Measurements from ENCODE around the gene KLF15. TPM values are rescaled to one million over a fixed set of nuclear protein-coding genes. Genes with fewer than 3 reads are reported as not detected.

KLF15 gene
- total RNA-seq, 1 donor from 2014 or later: 3.3 TPM

DNA sequence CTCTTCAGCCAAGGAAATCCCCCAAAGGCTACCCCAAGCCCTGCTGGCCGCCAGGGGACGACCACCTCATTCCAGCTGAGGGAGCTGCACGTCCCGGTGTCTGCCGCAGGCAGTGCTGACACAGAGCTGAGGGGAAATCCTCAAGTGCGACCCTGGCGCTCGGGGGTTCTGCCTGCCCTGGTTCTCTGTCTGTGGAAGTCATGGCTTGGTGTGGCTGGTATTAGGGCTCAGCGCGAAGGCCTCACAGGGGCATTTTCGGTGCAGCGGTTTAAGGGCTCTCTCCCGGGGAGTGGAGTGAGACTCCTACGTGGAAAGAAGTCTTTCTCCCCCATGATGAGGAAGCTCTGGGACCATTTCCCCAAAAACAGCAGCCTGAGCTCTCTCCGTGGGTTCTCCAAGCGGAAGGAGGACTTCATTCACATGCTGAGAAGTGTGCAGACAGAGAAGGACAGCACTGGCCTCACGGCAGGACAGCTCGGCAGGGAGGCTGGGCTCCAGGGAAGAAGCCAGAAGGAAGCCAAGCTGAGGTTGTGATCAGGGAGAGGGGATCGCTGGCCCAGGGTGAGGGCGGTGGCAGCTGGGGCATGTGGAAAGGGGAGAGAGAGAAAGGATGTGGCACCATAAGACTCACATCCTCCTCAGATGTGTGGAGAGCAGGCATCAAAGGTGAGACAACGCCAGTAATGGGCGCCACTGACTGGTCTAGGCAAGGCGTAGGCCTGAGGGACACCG is 48.6 kb downstream of the KLF15 start:
- H3K4me1 Mint-ChIP-seq: no peaks in the 10 kb centered on the region
- Histone ChIP-seq H4K20me1 (ENCODE audit: low read depth) (no peaks in the 10 kb centered on the region), H3K27me3 (no peaks in the 10 kb centered on the region), H3K36me3 (no peaks in the 10 kb centered on the region), H3K4me2 (no peak overlapping the region), H3K27ac (no peak overlapping the region), H3F3A (ENCODE audit: low read depth) (no peaks in the 10 kb centered on the region), H3K9ac (no peak overlapping the region), H3K4me1 (no peaks in the 10 kb centered on the region), H2AFZ (replicated peaks) (no peak overlapping the region), H3K79me2 (ENCODE audit: low read depth) (no peaks in the 10 kb centered on the region), H3K9me3 (ENCODE audit: low read depth) (peaks cover 3% of the 10 kb centered on the region), H3K4me3 (no peak overlapping the region)
- no peak overlapping the region for H3K4me3 Mint-ChIP-seq
- no peak for DNase-seq (ENCODE audit: low spot score)
- peak overlapping the region; percentile 13 for H3K27ac Mint-ChIP-seq
- no peak for TF ChIP-seq EZH2phosphoT487 (IDR thresholded peaks at IDR 0.05)
- no peak for TF ChIP-seq EZH2 (IDR thresholded peaks at IDR 0.05)
- TF ChIP-seq, protein P1, sequence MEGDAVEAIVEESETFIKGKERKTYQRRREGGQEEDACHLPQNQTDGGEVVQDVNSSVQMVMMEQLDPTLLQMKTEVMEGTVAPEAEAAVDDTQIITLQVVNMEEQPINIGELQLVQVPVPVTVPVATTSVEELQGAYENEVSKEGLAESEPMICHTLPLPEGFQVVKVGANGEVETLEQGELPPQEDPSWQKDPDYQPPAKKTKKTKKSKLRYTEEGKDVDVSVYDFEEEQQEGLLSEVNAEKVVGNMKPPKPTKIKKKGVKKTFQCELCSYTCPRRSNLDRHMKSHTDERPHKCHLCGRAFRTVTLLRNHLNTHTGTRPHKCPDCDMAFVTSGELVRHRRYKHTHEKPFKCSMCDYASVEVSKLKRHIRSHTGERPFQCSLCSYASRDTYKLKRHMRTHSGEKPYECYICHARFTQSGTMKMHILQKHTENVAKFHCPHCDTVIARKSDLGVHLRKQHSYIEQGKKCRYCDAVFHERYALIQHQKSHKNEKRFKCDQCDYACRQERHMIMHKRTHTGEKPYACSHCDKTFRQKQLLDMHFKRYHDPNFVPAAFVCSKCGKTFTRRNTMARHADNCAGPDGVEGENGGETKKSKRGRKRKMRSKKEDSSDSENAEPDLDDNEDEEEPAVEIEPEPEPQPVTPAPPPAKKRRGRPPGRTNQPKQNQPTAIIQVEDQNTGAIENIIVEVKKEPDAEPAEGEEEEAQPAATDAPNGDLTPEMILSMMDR (IDR thresholded peaks at IDR 0.05): no peak
- no peaks in the 10 kb centered on the region for H3K36me3 Mint-ChIP-seq
- H3K27me3 Mint-ChIP-seq (ENCODE audit: insufficient read depth, low read depth): peaks cover 3% of the 10 kb centered on the region
- peaks cover 12% of the 10 kb centered on the region for H3K9me3 Mint-ChIP-seq

DNA sequence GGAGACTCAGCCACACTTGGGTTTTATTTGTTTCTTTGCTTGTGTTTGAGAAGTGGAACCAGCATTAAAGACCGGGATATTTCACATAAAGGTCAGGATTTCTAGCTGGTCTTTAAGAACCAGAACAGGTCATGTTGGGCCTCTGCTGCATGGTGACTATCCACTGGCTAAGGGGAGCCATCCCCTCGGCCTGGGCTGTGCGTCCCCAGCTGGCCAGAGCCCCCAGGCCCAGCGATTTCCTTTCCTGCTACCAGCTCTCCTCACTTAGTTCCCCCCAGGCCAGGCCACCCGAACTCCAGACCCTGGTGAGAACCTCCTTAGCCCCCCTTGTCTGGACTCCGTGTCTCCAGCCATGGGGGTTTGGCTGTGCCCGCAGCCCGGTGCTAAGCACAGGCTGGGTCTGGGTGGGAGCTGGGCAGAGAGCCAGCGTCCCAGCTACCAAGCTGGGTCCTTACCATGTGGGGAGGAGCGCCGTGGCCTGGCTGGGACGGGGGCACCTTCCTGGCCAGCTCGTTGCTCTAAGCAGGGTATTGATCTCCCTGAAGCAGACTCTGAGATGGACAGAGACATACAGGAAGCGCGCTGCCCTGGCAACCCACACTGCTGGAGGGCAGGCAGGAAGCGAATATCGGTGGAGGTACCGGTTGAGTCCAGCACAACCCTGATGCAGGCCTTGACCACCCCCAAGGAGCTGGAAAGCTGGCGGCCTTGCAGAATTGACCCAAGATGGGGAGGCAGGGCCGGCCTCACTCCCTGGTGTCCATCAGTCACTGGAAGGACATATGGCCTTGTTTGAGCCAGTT is 49.4 kb downstream of the KLF15 start:
- no peak overlapping the region for H3K27ac ChIP-seq
- no peak overlapping the region for H3K4me2 ChIP-seq
- no peak overlapping the region for H3K4me3 ChIP-seq
- no peaks in the 10 kb centered on the region for H3K27me3 ChIP-seq
- no peak for TF ChIP-seq EZH2 (IDR thresholded peaks at IDR 0.05)
- TF ChIP-seq, protein P1 (IDR thresholded peaks at IDR 0.05): no peak
- no peak for TF ChIP-seq EZH2phosphoT487 (IDR thresholded peaks at IDR 0.05)
- Mint-ChIP-seq H3K4me3 (no peak overlapping the region), H3K9me3 (peaks cover 18% of the 10 kb centered on the region), H3K27me3 (ENCODE audit: insufficient read depth, low read depth) (peaks cover 3% of the 10 kb centered on the region), H3K4me1 (no peaks in the 10 kb centered on the region), H3K27ac (peak overlapping the region; percentile 86), H3K36me3 (no peaks in the 10 kb centered on the region)
- peaks cover 11% of the 10 kb centered on the region for H3K9me3 ChIP-seq (ENCODE audit: low read depth)
- DNase-seq (ENCODE audit: low spot score): no peak
- no peaks in the 10 kb centered on the region for H3K36me3 ChIP-seq
- no peaks in the 10 kb centered on the region for H3F3A ChIP-seq (ENCODE audit: low read depth)
- no peaks in the 10 kb centered on the region for H3K4me1 ChIP-seq
- no peaks in the 10 kb centered on the region for H4K20me1 ChIP-seq (ENCODE audit: low read depth)
- no peak overlapping the region for H2AFZ ChIP-seq (replicated peaks)
- no peak overlapping the region for H3K9ac ChIP-seq
- no peaks in the 10 kb centered on the region for H3K79me2 ChIP-seq (ENCODE audit: low read depth)

DNA sequence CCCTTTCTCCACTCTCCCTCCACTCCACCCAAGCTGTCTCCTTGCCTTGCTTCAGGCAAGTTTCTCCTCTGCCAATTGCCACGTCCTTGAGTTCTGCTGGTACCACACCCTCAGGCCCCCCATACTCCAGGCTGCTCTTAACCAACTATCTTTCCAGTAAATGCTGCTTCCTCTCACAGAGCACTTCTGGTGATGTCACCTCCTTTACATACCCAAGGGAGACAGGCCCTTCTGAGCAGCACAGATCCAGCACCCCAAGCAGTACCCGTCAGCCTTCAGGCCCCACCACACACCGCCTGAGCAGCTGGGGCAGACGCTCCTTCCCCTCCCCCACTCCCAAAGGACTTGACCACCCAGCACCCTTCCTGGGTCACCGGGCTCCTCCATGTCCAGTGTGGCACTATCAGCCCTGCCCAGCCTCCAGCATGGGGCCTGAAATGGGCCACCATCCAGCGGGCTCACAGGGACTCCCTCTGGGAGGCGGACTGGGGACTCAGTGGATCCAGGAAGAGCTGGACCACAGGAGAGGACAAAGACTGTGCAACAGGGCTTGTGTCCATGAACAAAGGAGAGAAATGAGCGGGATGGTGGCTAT is 50.2 kb downstream of the KLF15 start:
- Histone ChIP-seq H3F3A (ENCODE audit: low read depth) (no peaks in the 10 kb centered on the region), H3K36me3 (no peaks in the 10 kb centered on the region), H3K79me2 (ENCODE audit: low read depth) (no peaks in the 10 kb centered on the region), H3K9me3 (ENCODE audit: low read depth) (peaks cover 16% of the 10 kb centered on the region), H3K4me1 (no peaks in the 10 kb centered on the region), H3K4me3 (no peak overlapping the region), H3K27me3 (no peaks in the 10 kb centered on the region), H3K9ac (no peak overlapping the region), H2AFZ (replicated peaks) (no peak overlapping the region), H3K4me2 (no peak overlapping the region), H4K20me1 (ENCODE audit: low read depth) (no peaks in the 10 kb centered on the region), H3K27ac (no peak overlapping the region)
- H3K9me3 Mint-ChIP-seq: peaks cover 21% of the 10 kb centered on the region
- no peaks in the 10 kb centered on the region for H3K4me1 Mint-ChIP-seq
- no peaks in the 10 kb centered on the region for H3K36me3 Mint-ChIP-seq
- no peak overlapping the region for H3K27ac Mint-ChIP-seq
- TF ChIP-seq, protein P1 (IDR thresholded peaks at IDR 0.05): no peak
- TF ChIP-seq EZH2 (IDR thresholded peaks at IDR 0.05): no peak
- TF ChIP-seq EZH2phosphoT487 (IDR thresholded peaks at IDR 0.05): no peak
- no peak for DNase-seq (ENCODE audit: low spot score)
- H3K27me3 Mint-ChIP-seq (ENCODE audit: insufficient read depth, low read depth): peaks cover 3% of the 10 kb centered on the region
- H3K4me3 Mint-ChIP-seq: no peak overlapping the region

All from neural progenitor cell (in vitro differentiated cells).